ENCODE data around the gene GSK3B. TPM values are rescaled to one million over a fixed set of nuclear protein-coding genes. Genes with fewer than 3 reads are reported as not detected.

GSK3B gene
- total and polyA plus RNA-seq, 12 donors: 7.5 to 57.1 (median 46.1) TPM

GRCh38 chr3:119944091-119944490, 150.2 kb downstream of the GSK3B start:
- no peak for ATAC-seq
- 84 to 88% methylated on average over 2 of the region's 2 CpGs for WGBS, 2 donors
- no peak for TF ChIP-seq CTCF (IDR thresholded peaks at IDR 0.05)

GRCh38 chr3:119939077-119939476, 155.2 kb downstream of the GSK3B start:
- Histone ChIP-seq H3K4me3 (no peak overlapping the region), H3K4me1 (peaks cover 0 to 24% (median 8%) of the 10 kb centered on the region in 9 donors), H3K36me3 (no peaks in the 10 kb centered on the region), H3K27ac (no peak overlapping the region), H3K9me3 (peaks cover 0 to 15% (median 3%) of the 10 kb centered on the region in 11 donors), H3K27me3 (no peaks in the 10 kb centered on the region)
- DNase-seq (no peak), ATAC-seq (no peak)
- TF ChIP-seq CTCF (IDR thresholded peaks at IDR 0.05): no peak
- intact Hi-C loops (cut with DNase I): no loop called here
- WGBS, 2 donors: 93 to 97% methylated on average over 1 of the region's 1 CpG

More at GRCh38 chr3:119944091-119944490, 150.2 kb downstream of the GSK3B start:
- Histone ChIP-seq H3K4me3 (no peak overlapping the region), H3K4me1 (peaks cover 0 to 26% (median 11%) of the 10 kb centered on the region in 9 donors), H3K27me3 (no peaks in the 10 kb centered on the region), H3K27ac (no peak overlapping the region), H3K9me3 (no peaks in the 10 kb centered on the region), H3K36me3 (no peaks in the 10 kb centered on the region)
- intact Hi-C loops (cut with DNase I): no loop called here
- DNase-seq: no peak

GRCh38 chr3:119937229-119937628, 157.0 kb downstream of the GSK3B start:
- H3K9me3 ChIP-seq: peaks cover 0 to 15% (median 3%) of the 10 kb centered on the region in 11 donors
- TF ChIP-seq CTCF (IDR thresholded peaks at IDR 0.05): no peak
- no peaks in the 10 kb centered on the region for H3K27me3 ChIP-seq
- no peak overlapping the region for H3K4me3 ChIP-seq
- no peak overlapping the region for H3K27ac ChIP-seq
- peaks cover 0 to 24% (median 8%) of the 10 kb centered on the region in 9 donors for H3K4me1 ChIP-seq
- ATAC-seq (peak in 1 of 8 donors; percentile 25), DNase-seq (no peak)
- H3K36me3 ChIP-seq: no peaks in the 10 kb centered on the region
- 67 to 84% methylated on average over 2 of the region's 2 CpGs for WGBS, 2 donors
- intact Hi-C loops (cut with DNase I): no loop called here

- H3K27me3 ChIP-seq: no peaks in the 10 kb centered on the region
- no peak overlapping the region for H3K27ac ChIP-seq
- intact Hi-C loops (cut with DNase I): loop anchor here in 1 of 10 donors (5.0 kb wide), 1 partner anchor 347 kb away; no protein-coding TSS in a partner anchor
- no peaks in the 10 kb centered on the region for H3K36me3 ChIP-seq
- H3K4me3 ChIP-seq: no peak overlapping the region
- ATAC-seq (no peak), DNase-seq (no peak)
- TF ChIP-seq CTCF (IDR thresholded peaks at IDR 0.05): no peak
- WGBS, 2 donors: 62 to 66% methylated on average over 3 of the region's 3 CpGs
- H3K9me3 ChIP-seq: peaks cover 0 to 15% (median 3%) of the 10 kb centered on the region in 11 donors
- peaks cover 0 to 26% (median 15%) of the 10 kb centered on the region in 9 donors for H3K4me1 ChIP-seq
Observed at GRCh38 chr3:119934249-119934648, 160.0 kb downstream of the GSK3B start.

Measured in heart right ventricle (tissue), 16 donors.